NCI-H510A (cell line): ENCODE measurements around the gene MOB3C.
"Not testable (repeated sequence)": the region's sequence is repeated elsewhere in the genome, so short reads cannot be mapped to it uniquely, and the experiment has no call there.

Experiments
- DNase-seq: peaks from one replicate; lab custom pipeline; 2025; lab: John Stamatoyannopoulos, UW

The MOB3C gene

GRCh38 chr1:46616277-46617107 is at the start of gene MOB3C:
Gene MOB3C (minus strand): TSS chr1:46616811. CDS start chr1:46613321, 3,490 bp downstream.
- no peak for DNase-seq

- DNase-seq: no peak
Measured at GRCh38 chr1:46665983-46666382, 49.4 kb upstream of the MOB3C start.

- DNase-seq: not testable (repeated sequence)
Measured at GRCh38 chr1:46662919-46663318, 46.3 kb upstream of the MOB3C start.

GRCh38 chr1:46660116-46660515 is 43.5 kb upstream of the MOB3C start:
- not testable (repeated sequence) for DNase-seq

GRCh38 chr1:46659307-46659870 is 42.8 kb upstream of the MOB3C start:
- DNase-seq: no peak

GRCh38 chr1:46657775-46658174 is 41.2 kb upstream of the MOB3C start:
- no peak for DNase-seq

GRCh38 chr1:46656643-46657042 is 40.0 kb upstream of the MOB3C start:
- DNase-seq: no peak

- no peak for DNase-seq
Measured at GRCh38 chr1:46655848-46656247, 39.2 kb upstream of the MOB3C start.

GRCh38 chr1:46654698-46655097 is 38.1 kb upstream of the MOB3C start:
- not testable (repeated sequence) for DNase-seq

GRCh38 chr1:46654012-46654411 is 37.4 kb upstream of the MOB3C start:
- no peak for DNase-seq

- no peak for DNase-seq
Measured at GRCh38 chr1:46653405-46653958, 36.9 kb upstream of the MOB3C start.

- DNase-seq: no peak
Measured at GRCh38 chr1:46652321-46653100, 35.9 kb upstream of the MOB3C start.

GRCh38 chr1:46651152-46651551 is 34.5 kb upstream of the MOB3C start:
- not testable (repeated sequence) for DNase-seq

- no peak for DNase-seq
Measured at GRCh38 chr1:46650491-46650890, 33.9 kb upstream of the MOB3C start.

- no peak for DNase-seq
Measured at GRCh38 chr1:46649764-46650163, 33.2 kb upstream of the MOB3C start.

GRCh38 chr1:46647611-46648010 is 31.0 kb upstream of the MOB3C start:
- DNase-seq: no peak

GRCh38 chr1:46646844-46647243 is 30.2 kb upstream of the MOB3C start:
- DNase-seq: no peak

GRCh38 chr1:46646331-46646730 is 29.7 kb upstream of the MOB3C start:
- no peak for DNase-seq

- DNase-seq: no peak
Measured at GRCh38 chr1:46645815-46646214, 29.2 kb upstream of the MOB3C start.

- DNase-seq: no peak
Measured at GRCh38 chr1:46643368-46643775, 26.8 kb upstream of the MOB3C start.

- no peak for DNase-seq
Measured at GRCh38 chr1:46642115-46642680, 25.6 kb upstream of the MOB3C start.

GRCh38 chr1:46639547-46639946 is 22.9 kb upstream of the MOB3C start:
- DNase-seq: no peak
